HG03520 (cell line): ENCODE data around the gene ALCAM.

ENCODE experiments used
- ATAC-seq: cut with Tn5 transposase; IDR thresholded peaks from one replicate; pipeline ENCODE4 v1.9.1; 2021; ENCODE audit warnings: mild to moderate bottlenecking, moderate library complexity; ENCODE audit not compliant: unreplicated experiment

ALCAM gene

DNA sequence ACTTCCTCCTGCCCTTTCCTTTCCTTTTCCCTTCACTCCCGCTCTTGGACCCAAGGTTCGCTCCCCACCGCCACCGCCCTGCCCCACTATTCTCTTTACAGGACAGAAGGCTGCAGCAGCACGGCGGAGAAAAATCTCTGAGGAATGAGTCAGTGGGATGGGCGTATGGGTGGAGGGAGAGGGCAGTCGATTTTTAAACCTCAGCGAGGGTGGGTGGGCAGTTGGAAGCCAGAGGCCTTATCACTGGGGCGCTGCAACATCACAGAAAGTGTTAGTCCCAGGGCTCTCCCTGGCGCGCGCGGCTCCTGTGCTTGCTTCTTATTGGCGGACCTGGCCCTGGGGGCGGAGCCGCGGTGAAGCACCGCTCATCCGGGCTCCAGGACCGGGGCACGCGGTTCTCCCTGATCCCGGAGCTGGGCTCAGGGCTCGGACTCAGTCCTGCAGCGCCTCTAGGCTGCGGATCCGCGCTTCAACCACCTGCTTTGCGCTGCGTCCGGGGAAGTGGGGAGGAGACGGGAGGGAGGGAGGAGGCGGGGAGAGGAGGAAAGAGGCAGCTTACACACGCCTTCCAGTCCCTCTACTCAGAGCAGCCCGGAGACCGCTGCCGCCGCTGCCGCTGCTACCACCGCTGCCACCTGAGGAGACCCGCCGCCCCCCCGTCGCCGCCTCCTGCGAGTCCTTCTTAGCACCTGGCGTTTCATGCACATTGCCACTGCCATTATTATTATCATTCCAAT is at the start of gene ALCAM:
TSS of gene ALCAM (plus strand) at position 584 of the 737 bp plus-strand sequence.
- peak; percentile 54 for ATAC-seq

DNA sequence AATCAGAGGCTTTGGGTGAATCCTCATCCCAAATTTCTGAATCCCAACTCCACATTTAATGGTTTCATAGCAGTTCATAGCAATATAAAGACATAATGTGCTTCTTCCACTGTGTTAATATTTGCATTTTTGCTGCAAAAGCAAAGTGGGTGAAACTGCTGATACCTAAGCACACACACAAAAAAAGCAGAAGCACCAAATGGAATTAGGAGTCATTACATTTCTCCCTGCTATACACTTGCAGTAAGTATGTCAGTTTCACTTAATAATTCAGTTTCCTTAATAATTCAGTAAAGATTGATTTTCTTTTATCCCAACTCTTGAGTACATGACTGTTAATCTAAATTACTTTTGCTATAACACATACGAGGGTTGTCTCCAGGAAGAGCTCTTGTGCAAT is 48.9 kb upstream of the ALCAM start:
- ATAC-seq = no peak

DNA sequence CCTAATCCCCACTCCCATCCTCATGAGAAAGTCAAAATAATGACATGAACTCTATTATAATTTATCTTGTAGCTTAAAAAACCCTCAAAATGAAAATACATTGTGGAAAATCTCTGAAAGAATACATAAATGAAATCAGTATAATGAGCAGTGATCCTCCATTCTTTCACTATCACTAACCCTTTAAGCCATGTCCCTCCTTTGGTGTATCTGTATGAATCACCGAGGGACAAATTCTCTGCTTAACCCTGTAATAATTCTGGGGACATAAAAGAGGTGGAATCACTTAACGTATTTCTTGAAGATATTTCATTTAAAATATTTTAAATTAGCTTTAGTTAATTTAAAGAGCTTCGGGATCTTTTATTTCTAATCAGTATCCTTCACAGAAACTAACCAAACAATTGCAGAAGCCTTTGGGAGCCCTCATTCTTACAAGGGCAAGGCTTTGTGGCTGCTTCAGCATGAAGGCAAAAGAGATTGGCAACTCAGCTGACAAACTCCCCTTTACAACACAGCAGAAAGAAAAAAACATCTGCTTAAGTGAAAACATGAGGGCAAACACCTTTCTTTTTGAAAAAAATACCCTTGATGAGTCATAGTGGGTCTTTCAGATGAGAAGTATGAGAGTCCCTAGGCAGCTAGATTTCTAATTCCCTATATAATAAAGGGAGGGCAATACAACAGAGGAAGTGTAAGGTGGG is 44.0 kb upstream of the ALCAM start:
- peak; percentile 91 for ATAC-seq

DNA sequence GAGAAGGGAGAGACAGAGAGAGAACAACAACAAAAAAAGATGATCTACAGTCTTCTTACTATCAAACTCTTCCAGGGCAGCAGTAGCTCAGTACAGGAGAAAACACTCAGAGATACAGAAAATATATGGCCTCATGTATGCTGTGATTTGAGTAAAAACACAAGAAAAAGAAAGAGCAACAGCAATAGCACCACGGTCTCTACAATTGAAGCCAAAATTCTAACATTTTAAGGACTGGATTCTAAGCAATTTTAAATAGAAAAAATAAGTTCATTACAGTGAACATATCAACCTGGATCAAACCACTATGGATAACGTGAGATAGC is 43.5 kb upstream of the ALCAM start:
- peak; percentile 45 for ATAC-seq

DNA sequence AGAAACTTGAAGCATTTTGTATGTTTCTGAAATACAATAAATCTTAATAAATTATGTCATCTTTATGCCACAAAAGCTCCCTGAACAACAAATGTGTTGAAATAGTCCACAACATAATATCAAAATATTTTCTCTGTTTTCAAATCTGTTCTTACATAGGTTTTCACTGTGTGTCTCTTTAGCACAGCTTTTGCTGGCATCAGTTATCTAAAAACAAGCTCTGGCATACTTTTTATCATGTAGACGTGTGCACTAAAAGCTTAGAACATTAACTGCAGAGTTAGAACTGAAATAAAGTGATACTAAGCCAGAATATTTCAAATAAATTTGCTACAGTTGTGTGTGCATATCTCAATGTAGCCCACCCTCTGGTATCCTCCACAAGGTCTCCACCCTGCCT is 41.8 kb upstream of the ALCAM start:
- no peak for ATAC-seq

DNA sequence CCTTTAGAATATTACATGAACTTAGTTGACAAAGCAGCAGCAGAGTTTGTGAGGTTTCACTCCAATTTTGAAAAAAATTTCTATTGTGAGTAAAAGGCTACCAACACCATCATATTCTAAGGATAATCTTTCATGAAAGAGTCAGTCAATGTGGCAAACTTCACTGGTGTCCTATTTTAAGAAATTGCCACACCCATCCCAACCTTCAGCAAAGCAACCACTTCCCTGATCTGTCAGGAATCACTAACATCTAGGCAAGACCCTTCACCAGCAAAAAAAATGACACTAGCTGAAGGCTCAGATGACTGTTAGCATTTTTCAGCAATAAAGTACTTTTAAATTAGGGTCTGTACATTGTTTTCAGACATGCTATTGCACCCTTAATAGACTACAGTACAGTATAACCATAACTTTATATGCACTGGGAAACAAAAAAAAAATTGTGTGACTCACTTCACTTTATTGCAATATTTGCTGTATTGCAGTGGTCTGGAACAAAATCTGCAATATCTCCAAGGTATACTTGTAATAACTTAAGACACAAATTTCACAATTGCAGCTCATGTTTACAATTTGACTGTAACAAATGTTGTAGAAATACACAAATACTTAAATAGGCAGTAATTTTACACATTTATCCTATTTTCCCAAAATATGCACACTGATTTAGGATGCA is 38.9 kb upstream of the ALCAM start:
- no peak for ATAC-seq

DNA sequence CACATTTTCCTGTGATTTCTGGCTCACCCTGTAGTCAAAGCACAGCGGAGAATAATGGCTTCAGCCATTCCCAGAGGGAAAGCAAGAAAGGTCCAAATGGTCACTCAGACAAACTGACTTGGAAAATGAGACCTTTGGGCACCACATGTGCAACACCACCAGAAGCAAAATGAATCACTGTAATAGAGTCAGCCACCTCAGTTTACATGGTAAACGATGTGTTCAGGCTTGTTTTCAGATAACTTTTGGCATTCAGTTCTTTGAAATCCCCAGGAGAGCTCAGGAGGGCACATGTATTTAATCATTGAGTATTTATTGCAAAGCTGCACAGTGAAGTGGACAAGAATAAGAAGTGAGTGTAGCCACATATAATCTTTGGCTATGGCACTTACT is 38.4 kb upstream of the ALCAM start:
- ATAC-seq = no peak

DNA sequence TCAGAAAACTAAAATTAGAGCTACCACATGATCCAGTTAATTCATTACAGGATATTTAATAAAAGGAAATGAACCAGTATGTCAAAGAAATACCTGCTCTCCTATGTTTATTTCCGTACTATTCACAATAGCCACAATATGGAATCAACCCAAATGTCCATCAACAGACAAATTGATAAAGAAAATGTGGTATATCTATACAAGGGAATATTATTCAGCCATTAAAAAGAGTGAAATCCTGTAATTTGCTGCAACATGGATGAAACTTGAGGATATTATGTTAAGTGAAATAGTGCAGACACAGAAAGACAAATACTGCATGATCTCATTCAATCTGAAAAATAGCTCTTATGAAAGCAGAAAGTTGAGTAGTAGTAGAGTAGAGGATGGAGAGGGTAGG is 33.7 kb upstream of the ALCAM start:
- ATAC-seq = no peak

DNA sequence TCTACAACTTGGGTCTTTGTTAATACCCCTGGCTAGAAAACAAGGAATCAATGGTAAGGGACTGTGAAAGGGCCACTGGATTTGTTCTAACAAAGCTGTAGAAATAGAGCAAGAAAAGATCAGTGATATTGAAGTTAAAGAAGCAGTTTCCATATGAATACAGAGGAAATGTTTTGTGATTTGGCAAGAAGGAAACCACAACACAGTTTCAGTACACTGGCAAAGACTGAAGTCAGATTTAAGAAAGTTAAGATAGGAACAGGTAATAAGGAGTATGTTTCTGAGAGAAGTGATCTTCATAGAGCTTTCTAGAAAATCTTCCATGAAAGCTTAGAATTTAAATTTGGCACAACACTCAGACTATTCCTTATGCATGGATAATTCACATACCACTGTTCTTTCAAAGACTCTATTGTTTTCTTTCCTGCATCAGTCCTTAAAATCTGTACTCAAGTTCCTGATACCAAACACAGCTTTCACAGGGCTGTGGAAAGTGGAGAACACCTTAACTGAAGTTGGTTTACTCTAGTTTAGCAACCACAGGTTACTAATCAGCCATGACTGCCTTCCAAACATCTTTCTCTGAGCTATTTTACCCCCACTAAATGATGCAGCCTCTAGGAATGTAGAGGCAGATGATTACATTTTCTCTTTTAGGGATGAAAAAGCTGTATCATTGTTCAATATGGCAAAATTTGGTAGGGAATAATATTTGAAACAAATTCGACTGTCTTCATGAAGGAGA is 32.4 kb upstream of the ALCAM start:
- ATAC-seq = peak; percentile 54

DNA sequence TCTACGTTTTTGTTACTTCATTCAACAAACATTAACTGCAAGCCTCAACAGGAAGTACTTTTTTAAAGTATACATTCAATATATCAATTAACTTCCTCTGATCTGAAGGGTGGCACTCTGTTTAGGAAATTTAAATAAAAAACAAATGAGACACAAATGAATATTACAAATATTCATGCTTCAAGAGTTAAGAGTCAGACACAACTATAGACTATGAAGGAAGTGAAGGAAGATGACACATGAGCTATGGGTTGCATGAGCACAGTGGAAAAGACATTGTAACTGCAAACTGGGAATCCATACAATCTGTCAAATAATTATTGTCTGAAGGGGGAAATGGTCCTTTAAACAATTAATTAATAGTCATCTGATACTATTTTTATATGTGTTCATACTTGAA is 26.8 kb upstream of the ALCAM start:
- no peak for ATAC-seq

DNA sequence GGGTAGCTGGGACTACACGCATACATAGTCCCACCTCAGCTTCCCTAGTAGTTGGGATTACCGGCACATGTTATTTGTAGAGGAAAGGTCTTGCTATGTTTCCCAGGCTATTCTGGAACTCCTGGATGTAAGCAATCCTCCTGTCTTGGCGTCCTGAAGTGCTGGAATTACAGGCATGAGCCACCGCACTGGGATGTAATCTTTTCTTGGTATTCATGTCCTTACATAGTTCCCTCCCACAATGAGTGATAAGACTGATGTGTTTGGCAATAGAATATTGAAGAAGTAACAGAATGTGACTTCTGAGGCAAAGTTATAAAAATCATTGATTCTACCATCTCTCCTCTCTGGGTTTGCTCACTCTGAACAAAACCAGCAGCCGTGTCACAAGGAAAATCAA is 22.7 kb upstream of the ALCAM start:
- no peak for ATAC-seq

DNA sequence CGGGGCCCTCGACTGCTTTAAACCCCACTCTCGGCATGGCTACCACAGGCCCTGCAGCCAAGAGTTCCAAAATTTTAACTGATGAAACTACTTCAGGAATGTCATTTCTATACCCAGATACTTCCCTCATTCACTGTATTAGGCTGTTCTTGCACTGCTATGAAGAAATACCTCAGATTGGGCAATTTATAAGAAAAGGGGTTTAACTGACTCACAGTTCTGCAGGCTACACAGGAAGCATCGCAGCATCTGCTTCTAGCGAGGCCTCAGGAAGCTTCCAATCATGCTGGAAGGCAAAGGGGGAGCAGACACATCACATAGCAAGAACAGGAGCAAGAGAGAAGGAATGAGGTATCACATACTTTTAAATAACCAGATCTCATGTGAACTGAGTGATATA is 21.6 kb upstream of the ALCAM start:
- ATAC-seq = no peak

DNA sequence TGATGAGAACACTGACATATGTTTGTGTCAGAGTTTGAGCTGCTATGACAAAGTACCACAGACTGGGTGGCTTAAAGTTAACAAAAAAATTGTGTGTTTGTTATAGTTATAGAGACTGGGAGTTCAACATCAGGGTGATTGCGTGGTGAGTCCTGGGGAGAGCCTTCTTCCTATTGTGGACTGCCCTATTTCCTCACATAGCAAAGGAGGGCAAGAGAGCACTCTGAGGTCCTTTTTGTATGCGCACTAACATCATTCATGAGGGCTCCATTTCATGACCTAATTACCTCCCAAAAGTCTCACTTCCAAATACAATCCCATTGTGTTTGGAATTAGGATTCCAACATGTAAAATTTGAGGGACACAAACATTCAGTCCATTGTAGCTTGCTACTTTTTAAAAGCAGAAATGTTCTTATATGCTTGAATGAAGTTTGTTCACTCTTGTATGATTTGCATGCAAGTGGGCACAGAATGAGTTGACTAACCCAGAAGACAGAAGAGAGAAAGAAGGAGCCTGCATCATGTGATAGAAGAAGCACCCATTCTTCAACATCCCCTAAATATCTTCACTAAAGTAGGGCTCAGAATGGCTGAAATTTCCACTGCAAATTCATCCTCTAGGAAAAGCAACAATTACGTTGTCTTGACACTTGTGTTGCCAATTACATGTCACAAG is 18.9 kb upstream of the ALCAM start:
- peak; percentile 66 for ATAC-seq

DNA sequence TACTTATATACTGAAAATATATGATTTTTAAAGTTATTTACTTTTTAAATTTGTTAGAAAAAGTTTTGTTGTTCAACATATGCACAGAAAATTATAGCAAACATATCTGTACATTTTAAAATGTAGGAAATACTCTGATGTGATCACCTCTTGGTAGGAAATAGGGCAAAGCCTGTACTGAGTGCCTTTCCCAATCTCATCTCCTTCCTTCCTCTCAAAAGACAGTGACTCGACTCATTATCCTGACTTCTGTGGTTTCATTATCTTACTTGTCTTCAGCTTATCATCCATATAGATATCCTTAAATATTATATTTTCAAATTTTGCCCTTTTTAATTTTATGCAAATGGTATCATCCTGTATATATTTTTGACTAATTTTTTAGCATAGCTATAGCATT is 18.4 kb upstream of the ALCAM start:
- no peak for ATAC-seq

DNA sequence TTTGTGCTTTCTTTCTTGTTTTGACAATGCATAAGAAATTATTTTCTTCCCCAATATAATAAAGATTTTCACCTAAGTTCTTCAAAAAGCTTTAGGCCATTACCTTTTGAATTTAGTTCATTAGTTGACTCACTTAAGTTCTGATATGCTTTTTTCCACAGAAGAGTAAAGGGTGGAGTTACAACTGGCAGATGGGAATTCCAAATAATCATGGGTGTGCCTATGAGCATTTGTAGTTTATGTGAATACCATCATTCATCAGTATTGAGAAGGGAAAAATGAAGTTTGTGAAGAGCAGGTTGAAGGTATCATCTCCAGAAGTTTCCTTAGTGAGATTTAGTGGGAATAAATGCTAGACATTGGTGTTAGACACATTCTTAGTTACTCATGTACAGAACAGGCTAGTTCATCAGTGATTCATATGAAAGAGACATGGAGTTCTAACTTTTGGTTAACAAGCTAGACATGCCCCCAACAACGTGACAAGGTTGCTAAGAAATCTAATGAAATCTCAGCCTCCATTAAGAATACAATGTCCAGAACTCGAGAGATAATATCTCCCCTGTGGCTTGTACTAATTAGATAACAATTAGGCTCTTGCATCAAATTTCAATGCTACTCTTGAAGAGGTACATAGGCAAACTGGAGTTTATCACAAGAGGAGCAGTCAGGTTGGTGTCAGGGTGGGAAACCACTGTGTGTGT is 16.9 kb upstream of the ALCAM start:
- ATAC-seq = no peak

DNA sequence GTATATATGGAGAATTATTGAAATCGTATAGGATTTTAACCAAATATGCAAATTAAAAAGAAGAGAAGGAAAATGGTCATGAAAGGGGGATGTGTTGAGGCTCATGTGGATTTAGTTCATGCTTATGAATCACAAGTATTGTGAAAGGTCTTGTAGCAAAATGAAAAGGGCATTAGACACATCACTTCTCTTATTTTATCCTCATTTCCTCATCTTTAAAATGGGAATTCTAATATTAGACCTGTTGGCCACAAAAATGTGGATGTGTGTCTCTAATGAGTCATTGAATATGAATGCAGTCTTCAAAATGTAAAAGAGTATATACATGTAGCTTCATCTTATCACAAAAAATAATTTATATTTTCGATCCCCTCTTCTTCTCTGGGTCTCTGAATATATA is 14.9 kb upstream of the ALCAM start:
- ATAC-seq = no peak

DNA sequence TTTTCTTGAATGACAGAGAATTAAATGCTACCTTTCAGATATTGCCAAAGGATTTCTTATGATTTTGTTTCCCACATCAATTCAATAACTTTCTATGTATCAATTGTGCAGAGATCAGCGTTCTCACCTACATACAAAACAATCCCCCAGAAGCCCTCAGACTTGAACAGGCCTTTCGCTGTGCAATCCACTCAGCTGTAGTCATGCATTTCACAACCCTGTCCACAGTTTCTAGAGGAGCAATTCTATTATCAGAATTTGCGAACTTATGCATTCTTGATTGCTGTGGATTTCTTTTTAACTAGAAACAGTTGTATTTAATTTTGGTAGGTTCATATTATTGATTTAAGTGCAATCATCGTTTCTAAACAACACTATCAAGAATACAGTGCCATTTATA is 13.7 kb upstream of the ALCAM start:
- no peak for ATAC-seq

DNA sequence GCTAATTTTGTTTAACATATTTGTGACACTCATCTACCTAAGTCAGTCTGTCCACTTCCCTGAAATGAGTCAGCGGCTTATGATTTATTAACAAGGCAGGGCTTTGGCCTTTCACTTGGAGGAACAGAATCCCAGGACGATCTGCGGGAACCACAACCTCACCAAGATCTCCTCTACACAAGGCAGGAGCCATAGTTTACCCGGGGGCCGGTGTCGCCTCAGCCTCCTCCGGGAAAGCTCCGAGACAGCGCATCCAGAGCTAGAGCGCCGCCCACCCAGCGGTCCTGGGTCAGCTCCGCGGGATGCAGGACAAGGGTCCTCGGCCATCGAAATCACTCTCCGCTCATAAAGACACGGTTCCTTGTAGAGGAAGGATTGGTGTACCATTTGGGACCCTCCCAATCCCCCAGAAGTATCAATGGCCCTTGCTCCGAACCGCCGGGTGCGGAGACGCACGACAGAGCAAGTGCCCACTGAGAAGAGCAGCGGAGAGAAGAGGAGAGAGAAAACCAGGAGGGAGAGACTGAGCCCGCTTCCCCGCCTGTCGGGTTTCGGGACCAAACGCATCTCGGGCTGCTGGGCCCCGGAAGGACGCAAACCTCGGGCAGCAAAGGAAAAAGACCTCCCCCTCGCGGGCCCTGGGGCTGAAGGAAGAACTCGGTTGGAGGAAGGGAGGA is 13.1 kb upstream of the ALCAM start:
- no peak for ATAC-seq

DNA sequence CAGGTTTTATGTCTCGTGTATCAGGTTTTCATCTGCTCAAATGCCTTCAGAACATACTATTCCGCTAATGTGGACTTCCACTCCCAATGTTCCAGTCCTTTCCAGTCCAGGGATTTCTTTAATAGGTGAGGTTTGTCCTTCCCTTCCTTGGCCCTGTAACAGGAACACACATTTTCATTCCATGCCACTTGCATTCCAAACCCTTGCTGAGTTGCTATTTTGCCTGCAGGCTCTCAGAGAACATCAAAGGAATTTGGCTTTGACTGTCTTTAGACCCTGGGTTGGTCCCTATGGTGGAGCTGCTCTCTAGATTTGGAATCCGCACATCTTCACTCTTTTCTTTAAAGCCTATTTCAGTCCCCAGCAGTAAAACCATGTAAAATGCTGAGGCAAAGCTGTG is 12.3 kb upstream of the ALCAM start:
- ATAC-seq = no peak
